ENCODE measurements around the gene LTBP1. TPM values are rescaled to one million over a fixed set of nuclear protein-coding genes. Genes with fewer than 3 reads are reported as not detected.

The LTBP1 gene
- total and polyA plus RNA-seq, 2 of the 13 experiments (the other 11 are each of a cell fraction or from before 2014, with no cell fraction given): 0.12 to 0.22 TPM

GRCh38 chr2:33322612-33323011, 375.9 kb downstream of the LTBP1 start:
- no peak overlapping the region for H3K4me3 ChIP-seq (replicated peaks in 1 of 3; ENCODE audit: insufficient read depth in 1 of 3, low read depth in 2 of 3, low read length in 3 of 3)
- POLR2A ChIA-PET: no interaction called here
- TF ChIP-seq DNMT1 (CRISPR knock-in tag; IDR thresholded peaks at IDR 0.05): no peak
- TF ChIP-seq ZNF816 (CRISPR knock-in tag; IDR thresholded peaks at IDR 0.05; ENCODE audit: borderline replicate concordance): no peak
- no peak for TF ChIP-seq SKI (IDR thresholded peaks at IDR 0.05; ENCODE audit: partially characterized antibody)
- TF ChIP-seq ZMYM3 (CRISPR knock-in tag; IDR thresholded peaks at IDR 0.05): no peak
- no peak for TF ChIP-seq ZSCAN12 (CRISPR knock-in tag; IDR thresholded peaks at IDR 0.05)
- no peak for TF ChIP-seq AFF4 (CRISPR knock-in tag; IDR thresholded peaks at IDR 0.05)
- no peak for TF ChIP-seq PAXIP1 (CRISPR knock-in tag; conservative IDR thresholded peaks at IDR 0.05)
- no peak for TF ChIP-seq ARNTL (CRISPR knock-in tag; IDR thresholded peaks at IDR 0.05)
- TF ChIP-seq, protein P1, sequence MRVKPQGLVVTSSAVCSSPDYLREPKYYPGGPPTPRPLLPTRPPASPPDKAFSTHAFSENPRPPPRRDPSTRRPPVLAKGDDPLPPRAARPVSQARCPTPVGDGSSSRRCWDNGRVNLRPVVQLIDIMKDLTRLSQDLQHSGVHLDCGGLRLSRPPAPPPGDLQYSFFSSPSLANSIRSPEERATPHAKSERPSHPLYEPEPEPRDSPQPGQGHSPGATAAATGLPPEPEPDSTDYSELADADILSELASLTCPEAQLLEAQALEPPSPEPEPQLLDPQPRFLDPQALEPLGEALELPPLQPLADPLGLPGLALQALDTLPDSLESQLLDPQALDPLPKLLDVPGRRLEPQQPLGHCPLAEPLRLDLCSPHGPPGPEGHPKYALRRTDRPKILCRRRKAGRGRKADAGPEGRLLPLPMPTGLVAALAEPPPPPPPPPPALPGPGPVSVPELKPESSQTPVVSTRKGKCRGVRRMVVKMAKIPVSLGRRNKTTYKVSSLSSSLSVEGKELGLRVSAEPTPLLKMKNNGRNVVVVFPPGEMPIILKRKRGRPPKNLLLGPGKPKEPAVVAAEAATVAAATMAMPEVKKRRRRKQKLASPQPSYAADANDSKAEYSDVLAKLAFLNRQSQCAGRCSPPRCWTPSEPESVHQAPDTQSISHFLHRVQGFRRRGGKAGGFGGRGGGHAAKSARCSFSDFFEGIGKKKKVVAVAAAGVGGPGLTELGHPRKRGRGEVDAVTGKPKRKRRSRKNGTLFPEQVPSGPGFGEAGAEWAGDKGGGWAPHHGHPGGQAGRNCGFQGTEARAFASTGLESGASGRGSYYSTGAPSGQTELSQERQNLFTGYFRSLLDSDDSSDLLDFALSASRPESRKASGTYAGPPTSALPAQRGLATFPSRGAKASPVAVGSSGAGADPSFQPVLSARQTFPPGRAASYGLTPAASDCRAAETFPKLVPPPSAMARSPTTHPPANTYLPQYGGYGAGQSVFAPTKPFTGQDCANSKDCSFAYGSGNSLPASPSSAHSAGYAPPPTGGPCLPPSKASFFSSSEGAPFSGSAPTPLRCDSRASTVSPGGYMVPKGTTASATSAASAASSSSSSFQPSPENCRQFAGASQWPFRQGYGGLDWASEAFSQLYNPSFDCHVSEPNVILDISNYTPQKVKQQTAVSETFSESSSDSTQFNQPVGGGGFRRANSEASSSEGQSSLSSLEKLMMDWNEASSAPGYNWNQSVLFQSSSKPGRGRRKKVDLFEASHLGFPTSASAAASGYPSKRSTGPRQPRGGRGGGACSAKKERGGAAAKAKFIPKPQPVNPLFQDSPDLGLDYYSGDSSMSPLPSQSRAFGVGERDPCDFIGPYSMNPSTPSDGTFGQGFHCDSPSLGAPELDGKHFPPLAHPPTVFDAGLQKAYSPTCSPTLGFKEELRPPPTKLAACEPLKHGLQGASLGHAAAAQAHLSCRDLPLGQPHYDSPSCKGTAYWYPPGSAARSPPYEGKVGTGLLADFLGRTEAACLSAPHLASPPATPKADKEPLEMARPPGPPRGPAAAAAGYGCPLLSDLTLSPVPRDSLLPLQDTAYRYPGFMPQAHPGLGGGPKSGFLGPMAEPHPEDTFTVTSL (CRISPR knock-in tag; IDR thresholded peaks at IDR 0.05; ENCODE audit: borderline replicate concordance): no peak
- no peak for TF ChIP-seq FOXA3 (CRISPR knock-in tag; IDR thresholded peaks at IDR 0.05)
- no peak for TF ChIP-seq NCOA5 (CRISPR knock-in tag; IDR thresholded peaks at IDR 0.05)

More at GRCh38 chr2:33322612-33323011, 375.9 kb downstream of the LTBP1 start:
- WGBS (ENCODE audit: low lambda C conversion rate): 32% methylated on average over 6 of the region's 6 CpGs
- Histone ChIP-seq H3K27ac (ENCODE audit: extremely low read length, insufficient read depth, low read length) (no peak overlapping the region), H3K27me3 (ENCODE audit: control insufficient read depth in 1 of 2, insufficient read depth in 2 of 2, low read length in 2 of 2) (0 out of 5 replicates have a peak, but pooled peaks cover 0 to 3% of the 10 kb centered on the region in 2 experiments), H2AFZ (ENCODE audit: low read length) (no peak overlapping the region), H4K20me1 (ENCODE audit: insufficient read depth, low read length) (no peaks in the 10 kb centered on the region), H3K9me3 (ENCODE audit: low read length) (no peaks in the 10 kb centered on the region), H3K4me2 (ENCODE audit: low read depth, low read length) (no peak overlapping the region), H3K36me3 (replicated peaks in 1 of 2; ENCODE audit: control insufficient read depth in 1 of 2, insufficient read depth in 2 of 2, low read length in 2 of 2) (no peaks in the 10 kb centered on the region), H3K79me2 (ENCODE audit: insufficient read depth, low read length) (no peaks in the 10 kb centered on the region), H3K9ac (ENCODE audit: insufficient read depth, low read depth, low read length) (no peak overlapping the region), H3K4me1 (ENCODE audit: insufficient read depth, low read length) (no peaks in the 10 kb centered on the region)
- ATAC-seq: no peak
- BruUV-seq (replicated peaks): no TSS peak
- intact Hi-C loops (cut with micrococcal nuclease; ENCODE audit: unreplicated experiment): no loop called here
- FAIRE-seq: no peak
- DNase-seq (ENCODE audit: low spot score): no peak
- in situ Hi-C loops (cut with HindIII; ENCODE audit: extremely low pct_ligation_motif_present, low pct_unique_long_range_greater_than_20kb): no loop called here
- CTCF ChIA-PET (ENCODE audit: low intra/inter-chr PET ratio, low total read pairs): no interaction called here

Data from HepG2 (cell line).